HK-2 (cell line): Measurements from ENCODE around the gene PHF21A.
"Not testable (repeated sequence)": the region's sequence is repeated elsewhere in the genome, so short reads cannot be mapped to it uniquely, and the experiment has no call there.

Experiments used
- DNase-seq: peaks from one replicate; pipeline ENCODE4 v3.0.0-alpha.2; 2018; ENCODE audit not compliant: unreplicated experiment

Gene PHF21A

GRCh38 chr11:46036009-46036408 is 85.2 kb downstream of the PHF21A start:
- no peak for DNase-seq

- DNase-seq: no peak
Observed at GRCh38 chr11:46034041-46034440, 87.2 kb downstream of the PHF21A start.

- no peak for DNase-seq
Observed at GRCh38 chr11:46026606-46027293, 94.5 kb downstream of the PHF21A start.

- no peak for DNase-seq
Observed at GRCh38 chr11:46020084-46020599, 101.1 kb downstream of the PHF21A start.

GRCh38 chr11:46018651-46019050 is 102.6 kb downstream of the PHF21A start:
- no peak for DNase-seq

- no peak for DNase-seq
Observed at GRCh38 chr11:46017341-46017740, 103.9 kb downstream of the PHF21A start.

- no peak for DNase-seq
Observed at GRCh38 chr11:46015941-46016340, 105.3 kb downstream of the PHF21A start.

GRCh38 chr11:46014168-46014567 is 107.1 kb downstream of the PHF21A start:
- DNase-seq: not testable (repeated sequence)

- DNase-seq: no peak
Observed at GRCh38 chr11:46012185-46012584, 109.1 kb downstream of the PHF21A start.

GRCh38 chr11:46010100-46010499 is 111.2 kb downstream of the PHF21A start:
- DNase-seq: no peak

GRCh38 chr11:46009647-46010046 is 111.6 kb downstream of the PHF21A start:
- no peak for DNase-seq

GRCh38 chr11:46006418-46007070 is 114.7 kb downstream of the PHF21A start:
- no peak for DNase-seq

GRCh38 chr11:46003572-46003971 is 117.7 kb downstream of the PHF21A start:
- DNase-seq: no peak

GRCh38 chr11:46002189-46002588 is 119.1 kb downstream of the PHF21A start:
- DNase-seq: no peak

- no peak for DNase-seq
Observed at GRCh38 chr11:46001448-46001914, 119.8 kb downstream of the PHF21A start.

- no peak for DNase-seq
Observed at GRCh38 chr11:45997599-45997998, 123.7 kb downstream of the PHF21A start.

GRCh38 chr11:45995342-45995734 is 125.9 kb downstream of the PHF21A start:
- no peak for DNase-seq

- no peak for DNase-seq
Observed at GRCh38 chr11:45994371-45995341, 126.6 kb downstream of the PHF21A start.

GRCh38 chr11:45993531-45994001 is 127.7 kb downstream of the PHF21A start:
- no peak for DNase-seq

- DNase-seq: no peak
Observed at GRCh38 chr11:45988921-45989320, 132.3 kb downstream of the PHF21A start.

GRCh38 chr11:45985212-45985611 is 136.0 kb downstream of the PHF21A start:
- no peak for DNase-seq

- DNase-seq: no peak
Observed at GRCh38 chr11:45984192-45984591, 137.1 kb downstream of the PHF21A start.
